GM18907 (cell line): ENCODE measurements around the gene KAZN.
"Not testable (repeated sequence)": the region's sequence is repeated elsewhere in the genome, so short reads cannot be mapped to it uniquely, and the experiment has no call there.

Experiments used
- ATAC-seq: cut with Tn5 transposase; IDR thresholded peaks from one replicate; pipeline ENCODE4 v1.9.1; 2021; ENCODE audit warnings: mild to moderate bottlenecking, moderate library complexity; ENCODE audit not compliant: unreplicated experiment

KAZN gene

DNA sequence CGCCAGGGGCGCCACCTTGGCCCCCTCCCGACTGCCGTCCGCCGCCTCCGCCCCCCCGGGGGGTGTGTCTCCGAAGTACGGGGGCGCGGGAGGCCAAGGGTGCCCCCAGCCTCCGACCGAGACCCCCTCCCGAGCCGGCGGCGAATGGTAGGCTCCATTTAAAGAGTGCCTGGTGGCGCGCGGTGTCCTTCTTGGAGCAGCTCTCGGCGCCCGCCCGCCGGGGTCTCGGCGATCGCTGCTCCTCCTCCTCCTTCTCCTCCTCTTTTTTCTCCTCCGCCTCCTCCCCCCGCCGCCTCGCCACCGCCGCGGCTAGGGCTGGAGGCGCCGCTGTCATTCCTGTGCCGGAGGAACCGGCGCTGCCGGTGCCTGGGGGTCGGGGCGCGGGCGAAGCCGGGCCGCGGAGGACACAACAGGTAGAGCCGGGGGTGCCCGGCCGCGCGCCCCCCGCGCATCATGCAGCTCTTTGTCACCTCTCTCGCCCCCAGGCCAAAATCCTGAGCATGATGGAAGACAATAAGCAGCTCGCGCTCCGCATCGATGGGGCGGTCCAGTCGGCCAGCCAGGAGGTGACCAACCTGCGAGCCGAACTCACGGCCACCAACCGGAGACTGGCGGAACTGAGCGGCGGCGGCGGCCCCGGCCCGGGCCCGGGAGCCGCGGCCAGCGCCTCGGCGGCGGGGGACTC lies at the start of gene KAZN:
Gene KAZN (plus strand): TSS at position 188 of the 685 bp plus-strand sequence.
- no peak for ATAC-seq

DNA sequence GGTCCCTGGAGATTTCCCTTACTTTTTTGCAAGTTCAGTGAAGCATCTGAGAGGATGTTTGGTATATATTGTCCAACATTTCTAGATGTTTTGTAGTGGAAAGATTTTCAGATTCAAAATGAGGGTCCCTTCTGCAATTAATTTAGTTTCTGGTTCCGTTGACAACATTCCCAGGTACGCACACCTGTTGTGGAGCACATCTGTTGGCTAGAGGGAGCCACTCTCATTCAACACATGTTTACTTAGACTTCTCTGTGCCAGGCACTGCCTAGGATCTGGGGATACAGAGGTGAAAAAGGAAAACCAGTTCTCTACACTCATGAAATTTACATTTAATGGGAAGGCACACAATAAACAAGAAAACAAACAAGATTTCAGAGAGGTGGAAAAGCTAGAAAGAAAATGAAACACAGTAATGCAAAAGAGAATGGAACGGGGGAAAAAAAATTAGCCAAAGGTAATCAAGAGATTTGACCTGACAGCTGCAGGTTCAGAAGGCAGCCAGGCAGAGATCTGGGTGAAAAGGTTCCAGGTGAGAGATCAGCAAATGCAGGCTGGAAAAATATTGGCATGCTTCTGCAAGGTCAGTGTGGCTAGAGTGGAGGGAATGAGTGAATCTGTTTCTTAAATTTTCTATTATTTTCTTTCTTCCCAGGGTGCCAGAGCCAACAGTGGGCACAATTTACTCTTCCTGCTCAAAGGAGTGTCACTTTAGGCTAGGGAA lies 48.4 kb upstream of the KAZN start:
- no peak for ATAC-seq

DNA sequence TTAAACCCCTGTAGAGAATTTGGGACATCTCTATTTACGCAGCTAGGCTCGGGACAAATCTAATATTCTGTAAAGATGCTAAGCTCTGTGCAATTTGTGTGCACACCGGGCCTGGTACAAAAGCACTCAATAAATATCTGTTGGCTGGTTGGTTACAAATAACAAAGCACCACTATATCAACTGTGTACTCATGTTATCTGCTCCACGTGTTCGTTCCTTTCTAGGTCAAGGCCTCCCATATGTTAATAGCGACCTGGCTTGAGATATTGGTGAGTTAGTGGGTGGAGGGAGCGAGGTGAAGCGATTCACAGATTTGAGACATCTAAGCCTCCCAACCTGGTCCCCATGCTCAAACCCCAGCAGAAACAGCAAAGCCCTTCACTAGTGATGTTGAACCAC lies 47.1 kb upstream of the KAZN start:
- no peak for ATAC-seq

DNA sequence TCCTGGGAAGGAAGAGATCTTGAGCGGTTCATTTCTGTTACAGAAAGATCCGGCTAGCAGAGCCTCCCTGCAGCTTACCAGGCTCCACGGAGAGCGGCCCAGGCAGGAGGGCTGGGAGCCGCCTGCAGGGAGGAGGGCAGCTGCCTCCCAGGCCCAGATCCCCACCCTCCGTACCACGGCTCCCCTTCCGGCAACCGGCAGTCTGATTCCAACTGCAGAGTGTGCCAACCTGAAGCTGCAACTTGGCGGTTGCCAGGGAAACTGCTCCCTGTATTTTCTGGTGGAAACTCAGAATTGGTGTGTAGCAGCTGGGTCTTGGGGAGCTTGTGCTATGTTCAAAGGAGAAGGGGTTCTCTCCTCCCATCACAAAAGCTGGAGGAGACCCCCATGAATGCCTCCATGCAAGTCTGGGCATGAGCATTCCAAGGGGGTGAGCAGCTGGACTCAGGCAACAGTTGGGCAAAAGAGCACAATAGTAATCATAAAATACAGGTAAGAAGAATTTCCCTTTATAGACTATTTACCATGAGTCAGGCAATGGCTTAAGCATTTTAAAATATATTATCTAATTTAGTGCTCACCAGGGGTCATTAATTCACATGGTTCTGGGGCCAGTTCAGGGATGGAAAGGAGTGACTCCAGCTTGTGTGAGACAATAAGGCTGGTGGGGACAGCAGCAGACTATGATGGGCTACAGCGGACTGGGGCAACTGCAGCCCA lies 46.1 kb upstream of the KAZN start:
- no peak for ATAC-seq

DNA sequence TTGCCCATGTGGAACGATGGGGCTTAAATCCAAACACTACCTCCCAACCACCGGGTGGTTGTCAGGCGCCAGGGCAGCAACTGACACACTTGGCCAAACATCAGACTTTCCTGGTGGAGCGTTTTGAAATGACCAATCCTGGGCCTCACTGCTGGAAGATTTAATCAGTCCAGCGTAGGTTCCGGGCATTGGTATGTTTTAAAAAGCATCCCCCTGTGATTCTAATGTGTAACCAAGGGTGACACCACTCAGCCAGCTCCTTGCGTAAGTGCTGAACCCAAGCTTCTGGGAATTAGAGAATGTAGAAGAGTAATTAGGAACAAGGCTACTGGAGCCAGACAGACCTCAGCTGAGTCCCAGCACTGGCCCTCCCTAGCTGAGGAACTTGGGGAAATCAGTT lies 44.8 kb upstream of the KAZN start:
- no peak for ATAC-seq

DNA sequence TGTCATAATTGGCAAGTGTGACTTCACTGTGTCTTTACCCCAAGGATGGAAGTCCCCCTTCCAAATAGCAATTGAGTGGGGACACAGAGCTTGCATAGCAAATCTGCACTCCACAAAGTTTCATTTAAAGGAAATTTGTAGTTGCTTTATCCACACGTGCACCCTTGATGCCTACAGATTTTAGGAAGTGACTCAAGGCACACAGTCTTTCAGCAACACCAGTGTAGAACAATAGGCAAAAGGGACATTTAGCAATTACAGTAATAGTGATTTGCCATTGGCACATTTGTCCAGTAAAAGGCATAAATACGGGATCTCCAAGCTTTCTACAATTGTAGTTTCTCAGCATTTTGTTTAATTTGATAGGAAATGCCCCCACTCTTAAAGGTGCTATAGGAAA lies 43.4 kb upstream of the KAZN start:
- no peak for ATAC-seq

DNA sequence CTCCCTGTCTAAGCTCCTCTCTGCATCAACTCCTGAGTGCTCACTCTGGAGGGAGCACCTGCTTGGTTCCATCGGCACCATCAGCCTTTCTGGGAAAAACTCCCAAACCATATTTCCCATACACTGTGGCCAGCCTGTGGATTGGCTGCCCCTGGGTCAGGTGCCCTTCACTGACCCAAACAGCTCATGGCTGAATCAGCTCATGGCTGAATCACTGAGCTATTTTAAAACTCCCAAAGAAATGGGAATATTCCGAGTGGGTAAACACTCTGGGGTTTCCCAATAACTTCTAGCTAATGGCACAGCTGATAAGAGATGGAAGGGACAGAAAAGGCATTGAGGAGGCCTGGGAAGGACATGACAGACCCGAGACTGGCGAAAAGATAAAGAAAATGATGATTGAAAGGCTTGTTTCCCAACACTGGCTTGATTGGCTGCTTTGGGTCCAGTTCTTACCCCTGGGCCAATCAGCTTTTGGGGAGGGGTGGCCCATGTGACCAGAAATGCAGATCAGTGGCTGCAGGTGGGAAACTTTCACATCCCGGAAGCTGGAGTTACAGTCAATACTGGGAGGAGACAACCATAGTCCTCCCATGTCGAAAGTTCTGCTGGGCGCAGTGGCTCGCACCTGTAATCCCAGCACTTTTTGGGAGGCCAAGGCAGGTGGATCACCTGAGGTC lies 37.3 kb upstream of the KAZN start:
- ATAC-seq: no peak

DNA sequence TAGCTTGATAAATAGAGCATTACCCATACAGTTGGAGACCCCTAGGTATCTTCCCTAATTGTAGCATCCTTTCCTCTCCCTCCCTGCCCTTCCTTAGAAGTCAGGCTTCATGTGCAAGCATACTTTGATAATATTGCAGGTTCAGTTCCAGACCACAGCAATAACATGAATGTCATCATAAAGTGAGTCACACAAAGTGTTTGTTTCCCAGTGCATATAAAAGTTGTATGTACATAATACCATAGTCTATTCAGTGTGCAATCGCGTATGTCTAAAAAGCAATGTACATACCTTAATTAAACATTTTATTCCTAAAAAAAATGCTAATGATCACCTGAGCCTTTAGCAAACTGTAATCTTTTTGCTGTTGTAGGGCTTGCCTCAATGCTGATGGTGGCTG lies 33.4 kb upstream of the KAZN start:
- no peak for ATAC-seq

DNA sequence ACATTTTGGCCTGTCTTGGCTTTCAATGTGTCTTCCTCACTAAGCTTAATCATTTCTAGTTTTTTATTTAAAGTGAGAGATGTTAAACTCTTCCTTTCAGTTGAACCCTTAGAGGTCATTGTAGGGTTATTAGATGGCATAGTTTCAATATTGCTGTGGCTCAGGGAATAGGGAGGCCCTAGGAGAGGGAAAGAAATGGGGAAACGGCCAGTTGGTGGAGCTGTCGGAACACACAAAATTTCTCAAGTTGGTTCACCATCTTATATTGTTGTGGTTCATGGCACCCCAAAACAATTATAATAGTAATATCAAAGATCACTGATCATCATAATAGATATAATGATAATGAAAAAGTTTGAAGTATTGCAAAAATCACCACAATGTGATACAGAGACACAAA lies 31.4 kb upstream of the KAZN start:
- ATAC-seq: no peak

DNA sequence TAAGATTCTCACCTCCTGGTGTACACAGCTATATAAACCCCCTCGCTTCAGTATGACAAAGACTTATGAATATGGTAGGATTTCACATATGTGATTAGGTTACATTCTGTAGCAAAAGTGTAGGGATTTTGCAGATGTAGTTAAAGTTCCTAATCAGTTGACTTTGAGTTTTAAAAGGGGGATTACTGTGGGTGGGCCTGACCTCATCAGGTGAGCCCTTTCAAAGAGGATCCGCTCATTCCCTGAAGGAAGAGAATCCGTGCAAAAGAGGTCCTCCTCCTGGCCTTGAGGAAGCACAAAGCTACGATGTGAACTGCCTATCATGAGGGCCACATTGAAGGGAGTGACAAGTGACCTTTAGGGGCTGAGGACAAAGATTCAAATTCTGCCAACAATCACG lies 30.6 kb upstream of the KAZN start:
- ATAC-seq: no peak

DNA sequence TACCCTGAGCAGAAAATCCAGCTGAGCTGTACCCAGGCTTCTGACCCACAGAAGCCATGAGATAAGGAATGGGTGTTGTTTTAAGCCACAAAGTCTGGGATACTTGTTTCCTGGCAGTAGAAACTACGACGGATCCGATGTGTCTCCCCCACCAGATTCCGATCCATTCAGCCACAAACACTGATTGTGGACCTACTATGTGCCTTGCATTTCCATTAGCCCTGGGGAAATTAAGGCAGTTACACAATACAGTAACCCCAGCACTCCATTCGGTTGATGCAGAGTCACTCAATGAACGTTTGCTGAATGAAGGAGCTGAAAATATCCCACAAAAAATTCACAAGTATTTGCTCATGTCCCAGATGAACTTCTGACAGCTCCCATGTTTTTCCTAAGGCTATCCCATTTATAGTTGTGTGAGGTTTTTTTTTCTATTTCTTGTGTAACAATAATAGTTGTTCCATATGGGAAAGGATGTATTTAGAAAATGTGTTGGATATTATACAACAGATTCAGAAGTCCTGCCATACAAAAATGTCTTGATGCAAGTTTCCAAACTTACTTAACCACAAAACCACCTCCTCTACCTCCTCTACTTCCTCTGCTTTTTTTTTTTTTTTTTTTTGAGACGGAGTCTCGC lies 29.6 kb upstream of the KAZN start:
- ATAC-seq: no peak

DNA sequence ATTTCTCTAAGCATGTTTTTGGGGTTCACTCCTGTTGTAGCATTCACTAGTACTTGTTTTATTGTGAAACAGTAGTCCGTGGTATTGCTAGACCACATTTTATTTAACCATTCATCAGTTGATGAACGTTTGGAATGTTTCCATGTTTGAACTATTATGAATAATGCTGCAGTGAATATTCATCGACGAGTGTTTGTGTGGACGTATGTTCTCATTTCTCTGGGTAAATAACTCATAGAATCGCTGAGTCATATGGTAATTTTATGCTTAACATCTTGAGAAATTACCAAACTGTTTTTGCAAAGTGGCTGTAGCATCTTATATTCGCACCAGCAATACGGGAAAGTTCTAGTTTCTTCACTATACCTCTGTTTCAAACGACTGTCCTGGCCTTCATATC lies 28.0 kb upstream of the KAZN start:
- ATAC-seq: no peak

DNA sequence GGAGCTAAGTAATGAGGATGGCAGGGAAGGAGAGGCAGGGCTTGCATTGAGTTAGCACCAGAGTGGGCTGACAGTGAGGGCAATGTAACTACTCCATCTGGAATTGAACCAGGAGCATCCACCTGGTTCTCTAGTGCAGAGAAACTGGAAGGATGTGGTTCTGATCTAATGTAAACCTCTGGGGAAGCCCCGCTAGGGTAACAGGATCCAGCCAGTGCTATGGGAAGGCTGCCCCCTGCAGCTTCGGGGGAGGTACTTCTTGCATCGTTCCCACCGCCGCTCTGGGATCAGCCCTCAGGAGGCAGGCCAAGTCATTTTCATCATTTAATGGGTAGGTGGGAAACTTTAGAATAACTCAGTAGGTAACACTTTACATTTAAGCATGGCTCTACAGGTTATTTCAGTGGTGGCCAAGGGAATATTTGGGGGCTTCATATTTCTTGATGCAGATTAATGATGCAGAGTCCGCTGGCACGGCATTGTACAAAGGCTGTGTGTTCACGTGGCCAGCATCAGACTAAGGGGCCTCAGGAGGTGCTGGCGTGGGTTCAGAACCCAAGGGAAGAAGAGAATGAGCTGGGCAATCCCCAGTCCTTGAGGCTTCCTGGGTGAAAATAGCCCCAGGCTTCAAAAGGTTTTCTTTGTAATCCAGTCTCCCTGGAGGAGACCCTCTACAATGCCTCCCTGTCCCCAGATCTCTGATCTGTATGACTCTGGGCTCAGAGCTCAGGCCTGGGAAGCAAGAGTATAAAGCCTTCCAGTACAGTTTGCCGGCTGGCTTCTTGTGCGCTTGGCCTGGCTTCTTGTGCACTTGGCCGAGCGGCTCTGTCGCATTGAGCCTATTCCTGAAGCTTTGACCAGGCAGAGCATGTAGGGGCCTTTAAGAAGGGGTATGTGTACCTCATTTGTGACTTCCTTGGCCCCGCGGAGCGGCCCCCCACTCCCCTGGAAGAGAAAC lies 26.4 kb upstream of the KAZN start:
- no peak for ATAC-seq

DNA sequence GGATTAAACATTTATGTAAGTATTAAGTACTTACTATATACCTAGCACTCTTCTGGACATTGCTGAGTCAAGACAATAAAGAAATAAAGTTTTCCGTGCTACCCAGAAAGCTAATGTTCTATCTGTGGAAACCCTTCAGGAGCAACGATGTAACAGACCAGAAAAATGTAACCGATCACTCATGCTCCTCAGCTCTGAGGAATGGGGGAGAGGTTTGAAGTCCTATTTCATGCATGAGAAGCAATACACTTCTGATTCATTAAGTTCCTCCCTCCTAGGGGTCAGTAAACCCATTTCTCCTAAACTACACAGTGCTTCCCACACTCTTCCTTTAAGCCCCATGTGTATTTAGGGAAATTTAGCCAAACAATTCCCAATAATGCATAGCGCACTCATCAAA lies 25.6 kb upstream of the KAZN start:
- ATAC-seq: no peak

DNA sequence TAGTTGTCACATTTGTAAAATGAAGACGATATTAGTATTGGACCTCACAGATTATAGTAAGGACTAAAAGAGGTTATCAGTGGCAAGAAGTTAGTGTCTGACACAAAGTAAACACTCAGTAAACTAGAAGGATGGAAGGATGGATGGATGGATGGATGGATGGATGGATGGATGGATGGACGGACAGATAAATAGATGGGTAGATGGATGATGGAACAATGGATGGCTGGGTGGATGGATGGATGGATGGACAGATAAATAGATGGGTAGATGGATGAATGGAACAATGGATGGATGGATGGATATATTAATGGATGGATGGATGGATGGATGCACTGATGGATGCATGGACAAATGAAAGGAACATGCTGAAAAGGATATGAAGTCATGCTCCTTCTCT lies 22.3 kb upstream of the KAZN start:
- ATAC-seq: no peak

DNA sequence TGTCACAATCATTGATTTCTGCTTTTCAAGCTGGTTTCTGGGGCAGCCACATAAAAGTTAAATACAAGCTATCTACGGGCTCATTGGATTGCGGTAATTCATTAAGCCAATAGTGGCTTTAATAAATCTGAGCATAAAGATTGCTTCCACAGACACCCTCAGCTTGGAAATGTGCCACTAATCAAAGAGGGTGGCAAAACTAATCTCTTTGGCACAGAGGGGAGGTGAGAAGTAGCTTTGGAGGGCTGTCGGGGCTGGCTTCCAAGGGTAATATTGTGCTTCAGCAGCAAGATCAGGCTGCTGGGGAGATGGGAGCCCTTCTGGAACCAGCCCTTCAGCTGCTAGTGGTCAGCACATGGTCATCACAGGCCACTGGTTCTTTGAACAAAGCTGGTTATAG lies 21.2 kb upstream of the KAZN start:
- ATAC-seq: no peak

DNA sequence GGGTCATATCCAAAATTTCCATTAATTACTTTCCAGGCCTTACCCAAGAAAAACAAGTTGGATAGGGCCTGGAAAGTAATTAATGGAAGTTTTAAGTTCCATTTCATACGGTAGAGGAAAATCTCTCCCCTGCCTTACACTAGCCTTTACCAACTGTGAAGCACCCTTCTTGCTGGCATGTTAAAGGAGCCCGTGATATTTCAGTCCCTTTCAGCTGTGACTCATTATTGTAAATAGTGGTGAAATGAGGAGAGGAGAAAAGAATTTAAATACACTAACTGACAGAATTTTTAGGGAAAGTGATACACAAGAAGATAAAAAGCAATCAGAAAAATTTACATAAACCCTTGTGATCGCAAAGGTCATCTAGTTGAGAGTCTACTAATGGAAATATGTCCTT lies 20.3 kb upstream of the KAZN start:
- no peak for ATAC-seq

DNA sequence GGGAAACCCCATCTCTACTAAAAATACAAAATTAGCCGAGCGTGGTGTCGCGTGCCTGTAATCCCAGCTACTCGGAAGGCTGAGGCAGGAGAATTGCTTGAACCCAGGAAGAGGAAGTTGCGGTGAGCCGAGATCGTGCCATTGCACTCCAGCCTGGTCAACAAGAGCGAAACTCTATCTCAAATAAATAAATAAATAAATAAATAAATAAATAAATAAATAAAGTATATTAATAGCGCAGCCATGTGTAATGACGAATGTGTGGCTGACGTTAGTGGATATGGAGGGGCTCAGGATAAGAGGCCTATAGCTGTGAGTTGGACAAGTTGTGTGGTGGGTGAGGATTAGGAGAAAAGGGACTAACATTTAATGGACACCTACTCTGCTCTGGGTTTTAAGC lies 18.2 kb upstream of the KAZN start:
- ATAC-seq: not testable (repeated sequence)

DNA sequence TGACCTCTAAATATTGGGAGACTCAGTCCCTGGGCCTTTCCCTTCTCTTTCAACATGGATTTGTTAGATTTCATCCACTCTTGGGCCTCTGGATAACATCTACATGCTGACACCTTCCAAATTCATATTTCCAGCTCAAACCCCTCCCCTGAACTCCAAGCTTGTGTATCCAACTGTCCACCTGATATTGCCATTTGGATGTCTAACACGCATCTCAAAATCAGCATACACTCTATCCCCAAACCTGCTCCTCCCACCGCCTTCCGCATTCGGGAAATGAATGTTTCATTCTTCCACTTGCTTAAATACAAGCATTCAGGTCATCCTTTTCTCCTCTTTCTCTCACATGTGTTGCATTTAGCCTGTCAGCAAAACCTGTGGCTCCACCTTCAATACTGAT lies 17.5 kb upstream of the KAZN start:
- ATAC-seq: no peak

DNA sequence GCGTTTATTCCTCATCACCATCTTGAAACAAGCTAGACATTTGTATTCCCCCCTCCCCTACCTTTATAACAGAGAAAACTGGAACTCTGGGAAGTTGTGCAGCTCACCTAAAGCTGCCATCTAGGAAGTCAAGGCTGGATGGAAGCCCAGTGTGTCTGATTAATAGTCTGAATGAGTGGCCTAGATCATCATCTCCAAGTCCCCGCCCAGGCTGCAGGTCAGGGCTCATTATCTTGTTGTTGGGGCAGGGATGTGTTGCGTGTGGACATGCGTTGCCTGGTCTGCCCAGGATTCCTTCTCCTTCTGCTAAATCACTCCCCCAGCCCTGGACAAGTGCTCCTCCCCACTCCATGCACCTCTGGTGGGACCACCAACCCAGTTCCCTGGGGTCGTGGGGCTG lies 14.7 kb upstream of the KAZN start:
- no peak for ATAC-seq
